ENCODE measurements around the gene HSPA12B. TPM values are rescaled to one million over a fixed set of nuclear protein-coding genes. Genes with fewer than 3 reads are reported as not detected.

Gene HSPA12B
- total and polyA plus RNA-seq, 9 of the 15 experiments (the other 6 are each of a cell fraction or from before 2014, with no cell fraction given) = 0.03 to 0.07 TPM; not detected in 7

GRCh38 chr20:3795511-3796468, 63.3 kb downstream of the HSPA12B start, which contains the start of gene CDC25B (continued):
- TF ChIP-seq MGA (IDR thresholded peaks at IDR 0.05) (peak; percentile 74), CHD2 (IDR thresholded peaks at IDR 0.05; ENCODE audit: low read depth, low read length) (peak; percentile 71), TGIF2 (CRISPR knock-in tag; IDR thresholded peaks at IDR 0.05) (no peak), MYBL2 (IDR thresholded peaks at IDR 0.05; ENCODE audit: low read depth) (0 out of 2 replicates have a peak, but pooled peaks have one; percentile 50), MYBL2 (CRISPR knock-in tag; IDR thresholded peaks at IDR 0.05; ENCODE audit: borderline replicate concordance) (no peak), PHF21A (IDR thresholded peaks at IDR 0.05; ENCODE audit: borderline replicate concordance, low read depth) (0 out of 2 replicates have a peak, but pooled peaks have one; percentile 27), MAX (CRISPR knock-in tag; IDR thresholded peaks at IDR 0.05) (peak; percentile 85), SP1 (CRISPR knock-in tag; IDR thresholded peaks at IDR 0.05) (peak; percentile 92), CREBBP (IDR thresholded peaks at IDR 0.05; ENCODE audit: low read depth, low read length) (no peak)

Data from K562 (cell line).